ENCODE measurements around the gene SMC2. TPM values are rescaled to one million over a fixed set of nuclear protein-coding genes. Genes with fewer than 3 reads are reported as not detected.

The SMC2 gene
- total RNA-seq, 1 experiment from 2014 or later: 36.4 TPM

DNA sequence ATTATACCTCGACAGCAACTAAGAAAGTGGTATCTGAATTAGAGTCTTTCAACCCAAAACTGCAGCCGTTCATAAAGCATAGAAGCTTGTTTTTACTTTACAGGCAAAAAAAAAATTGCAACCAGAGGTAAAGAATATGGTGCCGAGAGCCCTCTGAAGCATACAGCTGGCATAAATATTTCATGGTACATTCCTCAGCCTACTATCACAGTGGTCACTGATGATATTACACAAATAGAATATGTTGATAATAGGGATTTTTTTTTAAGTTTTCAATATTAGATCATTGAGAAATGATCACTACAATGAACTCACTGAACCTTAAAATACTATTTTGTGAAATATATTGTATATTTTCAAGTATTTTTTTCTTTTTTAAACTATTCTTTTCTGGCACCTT lies 6.2 kb upstream of the SMC2 start:
- H3K9me3 ChIP-seq: no peaks in the 10 kb centered on the region
- Mint-ChIP-seq H3K4me1 (ENCODE audit: low read depth, unreplicated experiment) (no peaks in the 10 kb centered on the region), H3K27ac (ENCODE audit: unreplicated experiment) (no peak overlapping the region), H3K27me3 (ENCODE audit: insufficient read depth, unreplicated experiment) (no peaks in the 10 kb centered on the region), H3K9me3 (ENCODE audit: unreplicated experiment) (peaks cover 24% of the 10 kb centered on the region), H3K36me3 (ENCODE audit: insufficient read depth, unreplicated experiment) (no peaks in the 10 kb centered on the region), H3K4me3 (ENCODE audit: unreplicated experiment) (no peak overlapping the region)
- BruUV-seq (replicated peaks): no TSS peak
- no peak for DNase-seq
- H3K27me3 ChIP-seq (replicated peaks; ENCODE audit: control insufficient read depth, insufficient read depth, low read length): no peaks in the 10 kb centered on the region
- TF ChIP-seq, protein P1, sequence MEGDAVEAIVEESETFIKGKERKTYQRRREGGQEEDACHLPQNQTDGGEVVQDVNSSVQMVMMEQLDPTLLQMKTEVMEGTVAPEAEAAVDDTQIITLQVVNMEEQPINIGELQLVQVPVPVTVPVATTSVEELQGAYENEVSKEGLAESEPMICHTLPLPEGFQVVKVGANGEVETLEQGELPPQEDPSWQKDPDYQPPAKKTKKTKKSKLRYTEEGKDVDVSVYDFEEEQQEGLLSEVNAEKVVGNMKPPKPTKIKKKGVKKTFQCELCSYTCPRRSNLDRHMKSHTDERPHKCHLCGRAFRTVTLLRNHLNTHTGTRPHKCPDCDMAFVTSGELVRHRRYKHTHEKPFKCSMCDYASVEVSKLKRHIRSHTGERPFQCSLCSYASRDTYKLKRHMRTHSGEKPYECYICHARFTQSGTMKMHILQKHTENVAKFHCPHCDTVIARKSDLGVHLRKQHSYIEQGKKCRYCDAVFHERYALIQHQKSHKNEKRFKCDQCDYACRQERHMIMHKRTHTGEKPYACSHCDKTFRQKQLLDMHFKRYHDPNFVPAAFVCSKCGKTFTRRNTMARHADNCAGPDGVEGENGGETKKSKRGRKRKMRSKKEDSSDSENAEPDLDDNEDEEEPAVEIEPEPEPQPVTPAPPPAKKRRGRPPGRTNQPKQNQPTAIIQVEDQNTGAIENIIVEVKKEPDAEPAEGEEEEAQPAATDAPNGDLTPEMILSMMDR (IDR thresholded peaks at IDR 0.05; ENCODE audit: insufficient read depth in 1 of 2, low read depth in 1 of 2, low read length in 1 of 2, severe bottlenecking in 1 of 2, unreplicated experiment in 1 of 2): no peak
- H3K4me3 ChIP-seq (ENCODE audit: low read depth, low read length): no peak overlapping the region
- no peaks in the 10 kb centered on the region for H3K36me3 ChIP-seq (ENCODE audit: control insufficient read depth, insufficient read depth, low read length)
- intact Hi-C loops (cut with micrococcal nuclease; ENCODE audit: unreplicated experiment): no loop called here
- peaks cover 11% of the 10 kb centered on the region for H3K4me1 ChIP-seq
- CTCF ChIA-PET: no interaction called here
- POLR2A ChIA-PET: no interaction called here

DNA sequence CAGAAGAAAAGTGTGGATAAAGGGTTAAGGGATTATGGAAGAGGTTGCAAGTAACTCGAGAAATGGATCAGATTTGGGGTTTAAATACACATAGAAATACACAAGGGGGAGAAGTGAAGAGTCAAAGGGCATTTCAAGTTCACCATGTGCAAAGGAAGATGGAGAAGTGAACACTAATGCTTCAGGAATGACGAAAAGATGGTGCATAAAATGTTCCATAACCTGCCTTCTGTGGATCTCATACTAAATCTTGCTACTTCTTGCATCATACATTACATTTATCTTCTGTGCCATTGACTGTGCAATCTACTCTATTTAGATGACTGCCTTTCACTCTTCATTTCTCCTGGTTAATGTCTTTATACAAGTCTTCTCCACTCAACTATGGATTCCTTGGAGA lies 5.7 kb upstream of the SMC2 start:
- Mint-ChIP-seq H3K27ac (ENCODE audit: unreplicated experiment) (no peak overlapping the region), H3K27me3 (ENCODE audit: insufficient read depth, unreplicated experiment) (no peaks in the 10 kb centered on the region), H3K36me3 (ENCODE audit: insufficient read depth, unreplicated experiment) (peaks cover under 1% of the 10 kb centered on the region), H3K4me1 (ENCODE audit: low read depth, unreplicated experiment) (no peaks in the 10 kb centered on the region), H3K4me3 (ENCODE audit: unreplicated experiment) (no peak overlapping the region), H3K9me3 (ENCODE audit: unreplicated experiment) (peaks cover 20% of the 10 kb centered on the region)
- intact Hi-C loops (cut with micrococcal nuclease; ENCODE audit: unreplicated experiment): no loop called here
- BruUV-seq (replicated peaks): no TSS peak
- Histone ChIP-seq H3K36me3 (ENCODE audit: control insufficient read depth, insufficient read depth, low read length) (no peaks in the 10 kb centered on the region), H3K27me3 (replicated peaks; ENCODE audit: control insufficient read depth, insufficient read depth, low read length) (no peaks in the 10 kb centered on the region), H3K9me3 (no peaks in the 10 kb centered on the region), H3K4me1 (peaks cover 11% of the 10 kb centered on the region), H3K4me3 (ENCODE audit: low read depth, low read length) (no peak overlapping the region)
- POLR2A ChIA-PET: no interaction called here
- CTCF ChIA-PET: no interaction called here
- no peak for DNase-seq
- TF ChIP-seq, protein P1 (IDR thresholded peaks at IDR 0.05; ENCODE audit: insufficient read depth in 1 of 2, low read depth in 1 of 2, low read length in 1 of 2, severe bottlenecking in 1 of 2, unreplicated experiment in 1 of 2): no peak

DNA sequence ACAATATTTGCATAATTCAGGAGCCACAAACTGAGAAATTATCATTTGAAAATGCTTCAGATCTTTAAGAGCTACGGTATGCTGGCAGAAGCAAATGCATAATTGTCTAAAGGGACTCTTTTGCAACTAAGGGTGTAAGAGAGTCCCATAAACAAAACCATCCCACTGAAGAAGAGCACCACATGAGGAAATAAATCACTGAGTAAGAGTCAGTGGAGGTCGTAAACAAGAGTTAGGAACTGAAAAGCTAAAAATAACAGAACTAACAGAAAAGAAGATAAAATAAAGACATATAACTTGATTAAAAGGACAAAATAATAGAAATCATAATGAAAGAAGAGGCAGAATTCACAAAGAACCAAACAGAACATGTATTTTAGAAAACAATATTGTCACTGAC lies 3.5 kb upstream of the SMC2 start:
- intact Hi-C loops (cut with micrococcal nuclease; ENCODE audit: unreplicated experiment): loop anchor here (10.0 kb wide), 1 partner anchor 654 kb away; the partner anchor contains the start of gene NIPSNAP3A
- H3K27me3 Mint-ChIP-seq (ENCODE audit: insufficient read depth, unreplicated experiment): no peaks in the 10 kb centered on the region
- Histone ChIP-seq H3K27me3 (replicated peaks; ENCODE audit: control insufficient read depth, insufficient read depth, low read length) (no peaks in the 10 kb centered on the region), H3K4me3 (ENCODE audit: low read depth, low read length) (no peak overlapping the region), H3K4me1 (peaks cover 16% of the 10 kb centered on the region), H3K36me3 (ENCODE audit: control insufficient read depth, insufficient read depth, low read length) (no peaks in the 10 kb centered on the region), H3K9me3 (no peaks in the 10 kb centered on the region)
- no peak overlapping the region for H3K27ac Mint-ChIP-seq (ENCODE audit: unreplicated experiment)
- ChIA-PET CTCF (no interaction called here), POLR2A (no interaction called here)
- DNase-seq: no peak
- H3K9me3 Mint-ChIP-seq (ENCODE audit: unreplicated experiment): peaks cover 12% of the 10 kb centered on the region
- TF ChIP-seq, protein P1 (IDR thresholded peaks at IDR 0.05; ENCODE audit: insufficient read depth in 1 of 2, low read depth in 1 of 2, low read length in 1 of 2, severe bottlenecking in 1 of 2, unreplicated experiment in 1 of 2): no peak
- H3K36me3 Mint-ChIP-seq (ENCODE audit: insufficient read depth, unreplicated experiment): peaks cover 11% of the 10 kb centered on the region
- H3K4me3 Mint-ChIP-seq (ENCODE audit: unreplicated experiment): no peak overlapping the region
- H3K4me1 Mint-ChIP-seq (ENCODE audit: low read depth, unreplicated experiment): no peaks in the 10 kb centered on the region
- BruUV-seq (replicated peaks): no TSS peak

All from Caco-2 (cell line).